Activated CD4-positive, CD25-positive, alpha-beta regulatory T cell (primary cell): Measurements from ENCODE around the gene CFAP77.

ENCODE experiments used
- DNase-seq, 4 experiments: peaks; one replicate each; lab custom pipeline; 2025; lab: John Stamatoyannopoulos, UW

The CFAP77 gene

DNA sequence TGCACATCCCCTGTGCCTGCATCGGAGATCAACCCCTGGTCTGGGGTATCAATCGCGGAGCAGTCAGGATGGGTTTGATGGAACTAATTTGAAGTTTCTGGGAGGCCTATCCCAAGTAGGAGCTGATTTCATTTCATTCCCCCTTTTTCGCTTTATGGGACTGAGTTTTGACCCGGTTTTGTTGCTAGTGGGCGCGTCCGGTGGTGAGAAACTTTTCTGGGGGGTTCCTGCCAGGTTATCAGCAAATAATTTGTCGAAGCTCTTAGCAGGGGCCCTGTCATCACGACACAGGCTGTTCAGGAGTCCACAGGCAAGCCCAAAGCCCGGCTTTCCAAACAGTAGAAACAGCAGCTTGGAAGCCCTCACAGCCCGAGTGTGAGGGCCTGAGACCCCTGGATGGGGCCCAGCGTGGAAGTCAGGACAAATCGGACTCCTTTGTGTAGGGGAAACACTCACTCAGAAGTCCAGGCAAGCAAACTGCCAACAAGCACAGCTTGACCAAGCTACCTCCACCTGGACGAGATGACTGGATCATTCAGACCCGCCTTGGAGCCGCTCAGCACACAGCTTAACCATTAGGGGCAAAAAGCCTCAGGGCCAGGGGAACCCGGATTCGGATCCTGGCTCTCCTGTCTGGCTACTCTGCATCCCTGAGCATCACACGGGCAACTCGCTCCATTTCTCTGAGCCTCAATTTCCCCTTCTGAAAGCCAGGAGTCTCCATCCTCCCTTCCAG is 108.0 kb downstream of the CFAP77 start:
- DNase-seq = no peak

DNA sequence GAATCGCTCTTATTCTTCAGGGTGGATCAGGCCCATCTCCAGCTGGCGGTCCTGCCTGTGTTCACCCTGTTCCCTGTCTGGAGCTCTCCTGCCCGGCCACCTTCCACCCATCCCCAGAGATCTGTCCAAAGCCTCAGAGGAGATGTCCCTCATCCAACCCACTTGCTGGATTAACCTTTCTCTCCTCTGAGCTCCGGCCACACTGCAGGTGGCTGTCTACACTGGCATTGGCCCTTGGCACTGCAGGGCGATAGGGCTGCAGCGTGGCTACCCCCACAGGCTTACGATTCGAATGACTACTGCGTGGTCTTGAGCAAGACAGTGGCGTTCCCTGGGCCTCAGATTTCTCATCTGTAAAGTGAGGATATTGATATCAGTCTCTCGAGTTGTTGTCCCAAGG is 108.6 kb downstream of the CFAP77 start:
- no peak for DNase-seq

DNA sequence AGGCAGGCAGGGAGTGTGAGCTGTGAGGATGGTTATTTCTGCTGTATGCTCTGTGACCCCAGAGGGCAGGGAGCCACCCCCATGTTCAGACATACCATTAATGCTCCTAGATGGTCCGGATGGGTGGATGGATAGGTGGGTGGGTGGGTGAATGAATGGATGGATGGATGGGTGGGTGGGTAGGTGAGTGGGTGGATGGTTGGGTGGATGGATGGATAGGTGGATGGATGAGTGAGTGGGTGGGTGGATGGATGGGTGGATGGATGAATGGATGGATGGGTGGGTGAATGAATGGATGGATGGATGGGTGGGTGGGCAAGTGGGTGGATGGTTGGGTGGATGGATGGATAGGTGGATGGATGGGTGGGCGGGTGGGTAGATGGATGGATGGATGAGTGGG is 109.0 kb downstream of the CFAP77 start:
- no peak for DNase-seq

DNA sequence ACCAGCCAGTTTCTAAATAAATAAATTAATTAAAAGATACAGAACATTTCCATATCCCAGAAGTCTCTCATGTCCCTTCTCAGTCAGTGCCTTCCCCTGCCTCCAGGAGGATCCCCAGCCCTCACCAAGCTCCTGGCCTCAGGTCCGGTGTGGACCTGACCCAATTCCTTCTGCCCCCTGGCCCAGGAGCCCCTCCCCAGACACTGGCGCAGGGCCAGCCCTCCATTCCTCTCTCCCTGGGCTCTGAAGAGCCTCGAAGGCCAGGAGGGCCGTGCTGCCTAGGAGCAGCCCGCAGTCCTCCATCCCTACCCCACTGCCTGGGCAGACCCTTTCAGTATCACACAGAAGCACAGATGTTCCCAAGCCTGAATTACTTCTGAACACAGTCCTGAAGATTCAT is 110.6 kb downstream of the CFAP77 start:
- DNase-seq = no peak

DNA sequence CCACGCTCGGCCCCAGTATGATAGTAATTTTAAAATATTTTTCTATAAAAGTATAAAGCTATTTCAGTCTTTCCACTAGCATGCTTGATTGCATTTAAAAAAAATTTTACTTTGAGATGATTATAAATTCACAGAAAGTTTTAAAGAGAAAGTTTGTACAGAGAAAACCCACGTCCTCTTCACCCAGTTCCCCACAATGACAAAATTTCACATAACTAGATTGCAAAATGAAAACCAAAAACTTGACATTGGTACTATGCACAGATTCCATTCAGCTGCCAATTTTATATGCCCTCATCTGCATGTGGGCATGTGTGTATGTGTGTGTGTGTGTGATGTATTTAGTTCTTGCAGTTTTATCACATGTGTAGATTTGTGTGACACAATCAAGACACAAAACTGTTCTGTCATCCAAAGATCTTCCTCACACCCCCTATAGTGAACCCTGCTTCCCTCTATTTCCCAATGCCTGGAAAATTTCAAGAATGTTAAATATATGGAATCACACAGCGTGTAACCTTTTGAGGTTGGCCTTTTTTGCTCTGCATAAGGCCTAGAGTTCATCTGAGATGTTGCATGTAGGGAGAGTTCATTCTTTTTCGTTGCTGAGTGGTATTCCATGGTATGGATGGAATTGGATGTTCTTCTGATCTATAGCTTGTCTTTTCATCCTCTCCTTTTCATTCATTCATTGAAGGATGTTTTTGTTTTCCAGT is 115.5 kb downstream of the CFAP77 start:
- DNase-seq = no peak

DNA sequence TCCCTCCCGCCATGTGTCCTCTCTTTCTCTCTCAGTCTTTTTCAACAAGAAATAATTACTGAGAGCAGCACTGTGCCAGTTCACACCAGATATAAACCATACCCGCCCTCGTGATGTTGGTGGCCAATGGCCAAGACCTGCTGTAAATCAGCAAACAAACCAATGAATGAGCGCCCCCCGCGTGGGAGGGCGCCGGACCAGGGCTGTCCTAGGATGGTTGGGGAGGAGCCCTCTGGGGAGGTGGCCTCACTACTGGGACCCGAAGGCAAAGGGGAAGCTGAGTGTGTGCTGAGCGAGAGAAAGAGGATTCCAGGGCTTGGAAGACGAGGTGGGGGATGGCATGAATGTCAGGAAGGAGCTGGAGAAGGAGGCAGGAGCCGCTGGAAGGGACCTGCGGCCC is 121.2 kb downstream of the CFAP77 start:
- no peak for DNase-seq

DNA sequence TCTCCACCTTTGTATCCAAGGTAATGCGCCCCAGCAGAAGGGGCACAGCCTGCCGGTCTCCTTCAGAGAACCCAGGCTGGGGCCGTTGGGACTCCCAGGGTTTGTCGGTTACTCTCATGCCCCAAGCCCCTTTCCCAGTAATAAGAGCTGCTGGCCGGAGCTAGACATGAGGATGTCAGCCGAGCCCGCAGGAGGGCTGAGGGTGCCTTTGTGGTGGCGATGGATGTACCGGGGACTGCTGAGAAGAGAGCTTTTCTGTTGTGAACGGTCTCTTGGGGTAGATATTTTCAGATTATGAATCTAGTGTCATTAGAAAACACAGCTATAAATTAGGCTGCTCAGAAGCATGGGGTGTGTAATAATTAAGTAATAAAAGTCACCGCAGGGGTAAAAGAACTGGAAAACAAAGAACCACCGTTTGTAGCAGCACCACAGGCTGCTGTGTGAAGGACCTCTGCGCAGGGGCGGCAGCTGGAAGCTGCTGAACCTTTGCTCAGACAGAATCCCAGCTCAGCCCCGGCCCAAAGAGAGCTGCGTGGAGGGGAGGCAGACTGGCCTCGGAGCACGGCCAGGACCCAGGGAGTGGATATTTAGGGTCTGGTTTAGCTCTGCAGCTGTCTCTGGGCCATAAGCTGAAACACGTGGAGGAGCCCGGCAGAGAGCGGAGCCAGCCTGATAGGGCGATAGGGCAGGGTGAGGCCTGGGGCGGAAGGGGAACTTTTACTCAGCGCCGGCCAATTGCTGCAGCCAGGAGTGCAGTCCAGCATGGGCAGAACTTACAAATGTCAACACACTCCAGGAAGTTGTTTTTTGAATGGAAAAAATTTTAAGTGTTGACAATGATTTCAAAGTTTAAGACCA is 121.9 kb downstream of the CFAP77 start:
- no peak for DNase-seq

DNA sequence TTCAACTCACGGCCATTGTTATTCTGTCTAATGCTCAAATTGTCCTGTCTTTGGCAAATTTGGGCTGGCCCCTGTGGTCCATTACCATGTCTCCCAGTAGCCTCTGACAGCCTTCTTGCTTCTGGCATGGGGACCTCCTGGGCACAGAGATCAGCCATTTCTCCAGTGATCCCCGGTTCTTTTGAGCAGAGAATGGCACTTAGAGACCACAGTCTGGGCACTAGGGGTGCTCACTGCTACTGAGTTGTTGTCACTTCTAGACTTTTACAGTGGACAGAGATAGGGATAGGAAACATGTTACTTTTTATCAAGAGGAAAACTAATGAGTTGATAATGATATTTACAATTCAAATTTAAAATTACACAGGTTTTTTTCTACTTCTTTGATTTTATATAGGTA is 124.8 kb downstream of the CFAP77 start:
- no peak for DNase-seq

DNA sequence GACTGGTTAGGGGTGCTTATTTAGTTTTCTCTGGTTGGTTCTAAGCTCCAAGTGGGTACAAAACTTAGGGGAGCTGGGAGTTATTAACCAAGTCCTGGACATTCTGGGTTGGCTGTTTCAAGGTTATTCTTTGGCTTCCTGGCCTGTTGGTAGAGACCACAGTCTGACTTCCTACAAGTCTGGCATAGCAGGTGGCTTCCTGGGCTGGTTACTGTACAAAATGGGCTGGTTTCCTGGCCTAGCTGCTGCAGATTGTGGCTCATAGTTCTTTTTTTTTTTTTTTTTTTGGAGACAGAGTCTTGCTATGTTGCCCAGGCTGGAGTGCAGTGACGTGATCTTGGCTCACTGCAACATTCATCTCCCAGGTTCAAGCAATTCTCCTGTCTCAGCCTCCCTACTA is 126.1 kb downstream of the CFAP77 start:
- no peak for DNase-seq

DNA sequence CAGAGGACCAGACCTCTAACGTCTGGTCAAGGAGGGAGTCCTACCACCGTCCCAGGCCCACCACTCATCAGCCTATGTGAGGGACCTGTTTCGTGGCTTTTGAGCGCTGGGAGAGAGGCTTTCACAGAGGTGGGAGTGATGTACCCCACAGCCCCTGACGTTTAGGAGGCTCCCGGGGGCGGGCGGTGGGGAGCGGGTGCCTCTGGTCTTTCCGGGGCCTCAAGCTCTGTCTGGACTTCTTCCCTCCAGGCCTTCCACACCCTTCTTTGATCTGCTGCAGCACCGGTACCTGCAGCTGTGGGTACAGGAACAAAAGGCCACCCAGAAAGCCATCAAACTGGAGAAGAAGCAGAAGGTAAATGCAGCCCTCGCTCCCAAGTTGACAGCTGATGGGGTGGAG is 127.3 kb downstream of the CFAP77 start:
- DNase-seq = no peak

DNA sequence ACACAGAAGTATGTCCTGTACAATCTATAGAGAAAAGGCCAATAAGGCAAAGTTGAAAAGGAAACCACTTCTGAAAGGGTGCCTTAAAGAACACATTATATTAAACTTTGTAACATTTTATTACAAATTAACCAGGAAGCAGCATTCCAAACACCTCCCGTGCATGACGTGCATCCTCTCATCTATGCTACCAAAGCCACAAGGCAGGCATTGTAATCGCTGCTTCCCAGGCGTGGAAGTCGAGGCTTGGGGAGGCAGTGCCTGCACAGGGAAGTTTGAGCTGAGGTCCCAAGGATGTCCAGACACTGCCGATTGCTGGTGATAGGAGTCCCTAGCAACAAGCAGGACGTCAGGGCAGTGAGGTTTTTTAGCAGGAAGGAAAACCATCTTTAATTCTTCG is 128.1 kb downstream of the CFAP77 start:
- no peak for DNase-seq

DNA sequence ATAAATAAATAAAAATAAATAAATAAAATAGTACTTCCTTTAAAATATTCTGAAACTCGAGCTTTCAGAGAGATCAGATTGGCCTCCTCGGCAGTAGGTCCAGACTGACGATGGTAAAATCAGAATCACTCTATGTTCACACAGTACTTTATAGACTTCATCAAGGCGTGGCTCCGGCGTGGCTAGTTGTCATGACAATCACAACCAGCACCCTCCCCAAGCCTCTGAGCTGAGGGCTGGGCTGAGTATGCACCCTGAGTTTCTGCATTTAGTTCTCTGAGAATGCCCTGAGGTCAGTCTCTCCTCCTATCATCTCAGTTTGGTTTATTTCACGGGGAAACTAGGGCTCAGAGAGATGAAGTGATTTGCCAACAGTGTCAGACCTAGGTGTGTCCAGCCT is 129.1 kb downstream of the CFAP77 start:
- no peak for DNase-seq

DNA sequence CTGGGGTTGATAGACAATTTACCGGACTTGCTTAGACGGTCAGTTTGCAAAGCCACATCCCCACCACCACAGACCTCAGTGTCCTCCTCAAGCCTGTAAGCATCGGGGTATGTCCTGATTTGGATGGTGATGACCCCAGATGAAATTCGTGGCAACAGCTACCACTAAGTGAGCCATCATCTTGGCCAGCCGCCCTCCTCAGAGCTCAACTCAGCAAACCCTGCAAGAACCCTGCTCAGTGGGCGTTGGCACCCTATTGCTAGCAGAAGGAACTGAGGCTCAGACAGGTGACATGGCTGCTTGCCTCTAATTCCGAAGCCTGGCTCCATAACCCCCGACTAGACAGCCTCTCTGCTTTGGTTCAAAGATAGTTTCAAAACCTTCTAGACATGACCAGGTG is 131.0 kb downstream of the CFAP77 start:
- no peak for DNase-seq

DNA sequence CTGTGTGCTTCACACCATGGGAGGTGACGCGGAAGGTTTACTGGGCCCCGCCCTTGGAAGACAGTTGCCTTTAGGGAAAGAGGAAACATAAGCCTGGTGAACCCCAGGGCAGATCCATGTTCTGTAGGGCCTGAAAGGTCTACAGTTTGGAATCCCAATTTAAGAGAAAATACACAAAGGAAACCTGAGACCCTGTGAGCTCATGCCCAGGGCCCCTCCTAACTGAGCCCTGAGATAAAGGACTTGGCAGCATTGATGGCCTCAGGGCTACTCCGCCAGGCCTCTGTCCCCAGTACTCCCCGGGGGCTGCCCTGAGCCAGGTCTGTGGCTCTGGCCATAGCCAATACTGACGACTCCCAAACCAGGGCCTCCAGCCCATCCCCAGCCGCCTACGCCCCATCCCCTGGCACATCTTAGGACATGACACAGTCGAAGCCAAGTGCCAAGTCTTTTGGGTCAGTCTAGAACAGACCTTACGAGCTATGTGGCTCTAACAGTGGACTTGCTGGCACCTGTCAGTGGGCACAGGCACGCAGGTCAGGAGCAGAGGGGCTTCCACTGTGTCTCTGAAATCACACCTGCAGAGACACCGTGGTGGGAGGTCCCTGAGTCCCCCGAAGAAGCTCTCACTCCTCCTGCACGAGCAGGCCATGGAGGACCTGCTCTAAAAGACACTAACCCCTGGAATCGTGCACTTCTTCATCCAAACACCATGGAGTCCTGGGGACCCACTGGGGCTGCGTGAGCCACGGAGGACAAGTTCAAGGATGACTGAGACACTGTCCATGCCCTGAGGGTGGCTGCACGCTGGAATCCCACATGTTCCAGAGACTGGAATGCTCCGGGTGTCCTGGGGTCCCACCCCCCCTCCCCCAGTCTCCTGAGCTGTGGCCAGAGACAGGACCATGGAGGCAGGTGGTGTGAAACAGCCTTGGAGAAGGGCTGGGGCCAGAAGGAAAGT is 132.1 kb downstream of the CFAP77 start:
- DNase-seq = no peak

DNA sequence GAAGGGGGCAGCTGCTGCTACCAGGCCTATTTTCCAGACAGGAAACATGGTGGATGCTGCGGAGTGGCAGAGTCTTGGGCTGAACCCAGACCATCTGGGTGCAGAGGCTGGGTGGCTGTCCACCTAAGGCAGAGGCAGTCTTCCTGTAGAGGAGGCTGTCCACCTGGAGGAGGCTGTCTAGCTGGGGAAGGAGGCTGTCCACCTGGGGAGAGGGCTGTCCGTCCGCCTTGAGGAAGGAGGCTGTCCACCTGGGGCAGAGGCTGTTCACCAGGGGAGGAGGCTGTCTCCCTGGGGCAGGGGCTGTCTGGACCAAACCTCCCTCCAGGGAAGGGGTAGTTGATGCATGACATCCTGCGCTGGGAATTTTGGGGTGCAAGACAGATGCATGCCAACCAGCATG is 133.2 kb downstream of the CFAP77 start:
- no peak for DNase-seq

DNA sequence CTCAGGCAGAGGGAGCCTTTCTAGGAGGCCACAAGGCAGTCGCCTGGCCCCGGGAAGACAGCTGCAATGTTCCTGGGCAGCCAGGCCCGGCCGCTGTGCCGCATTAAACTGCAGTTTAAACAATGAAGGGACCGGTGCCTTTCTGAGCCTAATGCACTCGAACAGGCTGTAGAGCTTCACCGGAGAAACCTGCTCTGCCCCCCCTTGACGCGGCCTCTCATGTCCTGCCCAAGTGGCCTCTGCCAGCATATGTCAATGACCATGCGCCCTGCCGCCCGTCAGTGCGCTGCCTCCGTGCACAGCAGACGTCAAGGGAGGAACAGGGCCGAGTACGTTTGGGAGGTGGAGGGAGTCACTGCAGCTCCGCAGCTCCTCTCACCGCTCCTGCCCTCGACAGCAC is 133.9 kb downstream of the CFAP77 start:
- DNase-seq = no peak

DNA sequence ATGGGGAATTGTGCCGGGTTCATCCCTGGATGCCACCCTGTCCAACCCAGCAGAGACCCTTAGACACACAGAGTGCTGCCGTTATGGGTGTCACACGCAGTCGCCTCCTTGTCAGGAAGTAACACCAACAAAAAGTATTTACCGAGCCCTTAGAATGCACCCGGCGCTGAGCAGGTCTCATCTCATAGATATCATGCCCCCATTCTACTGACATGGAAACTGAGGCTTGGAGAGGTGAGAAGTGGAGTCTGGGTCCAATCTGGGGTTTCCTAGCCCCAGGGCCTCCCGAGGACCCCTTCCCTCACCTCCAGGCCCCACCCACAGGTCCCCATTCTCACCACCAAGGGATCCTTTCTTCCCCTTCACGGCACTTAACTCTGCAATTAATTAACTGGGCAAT is 135.6 kb downstream of the CFAP77 start:
- DNase-seq = no peak

DNA sequence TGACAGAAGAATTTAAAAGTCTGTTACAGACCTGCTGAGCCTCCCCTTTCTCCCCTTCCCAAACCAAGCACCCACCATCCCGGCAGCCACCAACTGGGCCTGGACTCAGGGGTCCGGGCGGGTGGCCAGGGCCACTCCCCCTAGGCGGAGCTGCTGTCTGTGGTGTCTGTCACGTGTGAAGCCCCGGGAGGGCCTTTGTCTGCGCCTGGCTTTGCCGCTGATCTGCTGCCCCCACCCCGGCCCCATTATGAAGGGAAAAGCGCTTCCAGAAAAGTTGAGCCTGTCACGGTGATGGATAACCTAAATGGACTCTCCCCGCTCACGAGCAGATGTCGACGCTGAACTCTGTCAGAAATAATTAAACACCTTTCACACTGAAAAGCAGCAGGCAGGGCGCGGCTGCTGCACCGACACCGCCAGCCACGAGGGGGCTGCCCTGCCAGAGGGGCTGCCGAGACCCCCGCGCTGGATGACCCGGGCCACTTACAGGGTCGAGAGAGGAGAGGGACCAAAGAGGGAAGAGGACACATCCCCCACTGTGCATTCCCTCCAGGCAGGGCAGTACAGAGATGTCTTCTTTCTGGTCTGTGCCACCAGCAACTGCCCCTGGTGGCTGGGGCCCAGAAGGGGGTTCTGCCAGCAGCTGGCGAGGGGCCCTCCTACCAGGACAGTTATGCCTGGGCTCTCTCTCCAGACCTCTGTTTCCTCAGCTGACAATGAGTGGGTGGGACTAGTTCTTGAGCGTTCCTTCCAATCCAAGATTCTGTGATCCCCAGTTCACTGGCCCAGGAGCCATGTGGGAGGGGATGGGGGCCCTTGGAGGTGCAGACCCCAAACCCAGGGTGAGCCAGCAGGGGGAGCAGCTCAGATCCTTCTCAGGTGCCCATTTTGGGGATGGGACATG is 136.4 kb downstream of the CFAP77 start:
- DNase-seq = no peak

DNA sequence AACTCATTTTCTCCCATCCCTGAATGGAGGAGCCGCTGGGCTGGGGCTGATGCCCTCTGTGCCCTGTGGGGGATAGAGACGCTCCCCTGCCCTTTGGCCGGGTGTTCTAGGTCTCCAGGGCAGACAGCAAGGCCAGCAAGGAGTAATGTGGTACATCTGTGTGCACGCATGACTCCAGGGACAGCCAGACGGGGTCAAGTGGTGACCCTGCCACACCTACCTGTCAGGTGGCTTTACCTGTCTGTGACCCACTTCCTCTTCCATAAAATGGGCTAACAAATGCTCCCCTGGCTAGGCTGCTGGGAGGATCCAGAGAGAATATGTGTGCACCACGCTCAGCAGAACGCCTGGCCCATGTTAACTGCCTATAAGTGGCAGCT is 137.0 kb downstream of the CFAP77 start:
- no peak for DNase-seq

DNA sequence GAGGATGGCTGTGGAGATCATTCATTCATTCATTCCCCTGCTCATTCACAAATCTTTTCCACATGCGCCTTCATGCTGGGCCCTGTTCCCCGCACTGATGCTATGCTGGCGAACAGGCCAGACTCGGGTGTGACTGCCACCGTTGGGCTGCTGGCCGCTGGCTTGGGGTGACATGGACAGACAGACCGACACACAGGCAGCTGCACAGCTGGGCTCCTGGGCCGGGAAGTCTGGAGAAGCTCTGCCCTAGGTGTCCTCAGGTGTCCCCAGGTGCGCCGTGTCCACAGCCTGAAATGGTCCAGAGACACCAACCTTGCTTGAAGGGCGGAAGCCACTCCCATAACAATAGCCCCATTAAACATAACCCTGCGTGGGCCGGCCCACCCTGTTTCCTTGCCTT is 137.4 kb downstream of the CFAP77 start:
- DNase-seq = no peak
